CD8-positive, alpha-beta memory T cell (primary cell): ENCODE results near the gene DDX51. TPM values are rescaled to one million over a fixed set of nuclear protein-coding genes. Genes with fewer than 3 reads are reported as not detected.

ENCODE experiments used
- CTCF ChIA-PET: fragments of 350-600 bp; sonication (Branson Sonifier 250); formaldehyde crosslinking; loops from one replicate; lab custom pipeline; 2021; ENCODE audit warnings: antibody characterized with exemption; lab: Charles Lee
- POLR2A ChIA-PET: fragments of 350-600 bp; sonication (Branson Sonifier 250); formaldehyde crosslinking; loops from one replicate; lab custom pipeline; 2021; ENCODE audit warnings: antibody characterized with exemption; lab: Charles Lee
- DNase-seq, 5 donors: peaks; one replicate each; pipeline versions ENCODE4 v3.0.0 to v3.0.0-alpha.2; 2020 to 2022; ENCODE audit warnings: mixed read lengths in 1 of 5
- H3K27ac ChIP-seq: one replicate; pipeline ENCODE4 v1.7.0; 2013; ENCODE audit warnings: low read depth, mild to moderate bottlenecking, low read length, moderate library complexity
- H3K27me3 ChIP-seq: 2 replicates; pipeline ENCODE4 v1.7.0; 2013; ENCODE audit warnings: low read length, mild to moderate bottlenecking; ENCODE audit not compliant: insufficient read depth, poor library complexity, severe bottlenecking
- H3K36me3 ChIP-seq: 2 replicates; pipeline ENCODE4 v1.7.0; 2013; ENCODE audit warnings: mild to moderate bottlenecking, low read length, moderate library complexity; ENCODE audit not compliant: insufficient read depth
- H3K4me1 ChIP-seq: 2 replicates; pipeline ENCODE4 v1.7.0; 2013; ENCODE audit warnings: mild to moderate bottlenecking, low read length, moderate library complexity; ENCODE audit not compliant: insufficient read depth
- H3K4me3 ChIP-seq: 2 replicates; pipeline ENCODE4 v1.7.0; 2013; ENCODE audit warnings: mild to moderate bottlenecking, low read length
- H3K9me3 ChIP-seq: 2 replicates; pipeline ENCODE4 v1.7.0; 2013; ENCODE audit warnings: mild to moderate bottlenecking, low read length
- H3K27ac Mint-ChIP-seq, 8 donors: one replicate each; pipeline ENCODE4 v1.8.0; 2020 to 2021; ENCODE audit warnings: mixed read lengths in 8 of 8, mild to moderate bottlenecking in 6 of 8, inconsistent platforms in 3 of 8, moderate library complexity in 3 of 8
- H3K27me3 Mint-ChIP-seq, 2 donors: one replicate each; pipeline ENCODE4 v1.8.0; 2020 to 2021; ENCODE audit warnings: mixed read lengths in 2 of 2, mild to moderate bottlenecking in 1 of 2, moderate library complexity in 1 of 2
- H3K36me3 Mint-ChIP-seq, 3 donors: one replicate each; pipeline ENCODE4 v1.8.0; 2020 to 2021; ENCODE audit warnings: mixed read lengths in 3 of 3, inconsistent platforms in 1 of 3, mild to moderate bottlenecking in 1 of 3
- H3K4me1 Mint-ChIP-seq, 3 donors: one replicate each; pipeline ENCODE4 v1.8.0; 2020 to 2021; ENCODE audit warnings: mixed read lengths in 3 of 3, inconsistent platforms in 1 of 3, mild to moderate bottlenecking in 1 of 3
- H3K4me3 Mint-ChIP-seq, 7 donors: one replicate each; pipeline ENCODE4 v1.8.0; 2020 to 2021; ENCODE audit warnings: mixed read lengths in 7 of 7, mild to moderate bottlenecking in 6 of 7, moderate library complexity in 4 of 7, inconsistent platforms in 2 of 7
- H3K9me3 Mint-ChIP-seq, 5 donors: one replicate each; pipeline ENCODE4 v1.8.0; 2020 to 2022; ENCODE audit warnings: mixed read lengths in 5 of 5, mild to moderate bottlenecking in 3 of 5, moderate library complexity in 2 of 5, inconsistent platforms in 1 of 5
- polyA plus RNA-seq: library from polyadenylated mRNA; unstranded; fragments of 300-500 nt; fragmentation: Illumina TruSeq; gene quantifications from one replicate; pipeline ENCODE4 v1.2.3, GENCODE V29; 2021
- total RNA-seq, 2 experiments: library from RNA; stranded (reverse); gene quantifications; one replicate each; pipeline ENCODE4 v1.2.3, GENCODE V29; 2021

DDX51 gene
- total and polyA plus RNA-seq, 3 experiments from 2014 or later: 14.1 to 36.4 (median 35.2) TPM

DNA sequence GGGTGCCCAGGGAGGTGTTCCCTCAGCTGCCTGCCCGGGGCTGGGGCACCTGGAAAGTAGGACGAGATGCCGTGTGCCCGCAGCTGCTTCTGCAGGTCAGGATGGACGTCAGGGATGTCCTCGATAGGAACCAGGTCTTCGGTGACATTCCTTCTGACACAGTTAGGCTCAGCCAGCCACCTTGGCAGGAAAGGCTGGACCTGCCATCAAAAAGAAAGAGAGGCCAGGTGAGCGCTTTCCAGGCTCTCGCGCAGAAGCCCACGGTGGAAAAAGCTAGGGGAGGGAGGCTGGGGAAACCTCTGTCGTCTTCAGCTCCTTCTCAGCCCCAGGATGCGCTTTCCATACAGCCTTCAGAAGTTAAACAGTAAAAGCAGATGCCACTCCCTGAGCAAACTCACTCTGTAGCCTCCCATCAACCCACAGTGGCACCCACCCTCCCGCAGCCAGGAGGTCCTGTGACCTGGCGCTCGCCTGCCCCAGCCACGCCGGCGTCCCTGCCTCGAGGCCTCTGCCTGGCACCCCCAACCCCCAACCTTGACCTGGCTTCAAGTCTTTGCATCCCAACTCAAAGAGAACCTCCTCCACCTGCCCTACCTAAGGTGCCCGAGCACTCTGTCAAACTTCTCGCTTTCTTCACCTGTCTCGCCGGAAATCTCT, 1.3 kb downstream of the DDX51 start:
- peaks cover 23 to 40% (median 30%) of the 10 kb centered on the region in 3 donors for H3K4me1 Mint-ChIP-seq
- no peaks in the 10 kb centered on the region for H3K9me3 Mint-ChIP-seq
- POLR2A ChIA-PET: no interaction called here
- no peak for DNase-seq
- peak overlapping the region; percentile 82 for H3K27ac ChIP-seq
- CTCF ChIA-PET: interaction anchor here (1.2 kb wide), 1 partner anchor 11 kb away, joined by 3 read pairs; no protein-coding TSS in a partner anchor
- H3K4me1 ChIP-seq: peaks cover 21% of the 10 kb centered on the region
- peak overlapping the region; percentile 61 for H3K4me3 ChIP-seq
- H3K9me3 ChIP-seq: no peaks in the 10 kb centered on the region
- H3K27me3 ChIP-seq: no peaks in the 10 kb centered on the region
- H3K27ac Mint-ChIP-seq: peak overlapping the region; percentile 46 to 93 (median 86)
- H3K4me3 Mint-ChIP-seq: peak overlapping the region; percentile 76 to 92 (median 83)
- H3K36me3 Mint-ChIP-seq: peaks cover 0 to 55% (median 4%) of the 10 kb centered on the region in 3 donors
- H3K27me3 Mint-ChIP-seq: peaks cover 0 to 4% of the 10 kb centered on the region in 2 donors
- H3K36me3 ChIP-seq: peaks cover 32% of the 10 kb centered on the region

DNA sequence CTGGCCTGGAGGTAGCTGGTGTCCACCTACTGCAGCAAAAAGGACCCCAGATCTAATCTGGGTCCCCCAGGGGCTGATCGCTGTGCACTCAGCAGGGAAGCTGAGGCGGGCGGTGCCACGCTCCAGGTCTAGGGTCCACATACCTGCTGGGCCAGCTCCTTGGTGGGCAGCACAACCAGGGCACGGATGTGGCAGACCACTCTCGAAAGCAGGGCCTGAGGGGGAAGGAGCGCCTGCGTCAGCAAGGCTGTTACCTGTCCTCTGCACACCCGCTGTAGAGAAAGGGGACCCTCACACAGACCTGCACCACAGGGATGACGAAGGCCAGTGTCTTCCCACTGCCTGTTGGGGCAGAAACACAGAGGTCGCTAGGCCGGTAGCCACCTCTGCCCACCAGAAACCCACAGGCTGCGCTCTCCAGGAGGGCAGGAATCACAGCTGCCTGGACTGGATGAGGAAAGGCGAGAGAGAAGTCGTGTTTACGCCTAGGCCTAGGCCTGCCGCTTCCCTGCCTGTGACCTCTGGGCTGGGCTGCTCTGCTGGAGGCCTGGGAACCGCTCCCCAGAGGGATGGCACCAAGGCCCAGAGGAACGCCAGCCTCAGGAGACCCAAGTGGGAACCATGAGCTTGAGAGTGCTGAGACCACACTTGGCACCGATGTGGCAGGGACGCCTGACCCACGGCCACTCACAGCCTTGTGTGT, 2.0 kb downstream of the DDX51 start:
- H3K27ac Mint-ChIP-seq: peak overlapping the region in 3 of 8 donors; percentile 50 to 93 (median 53)
- CTCF ChIA-PET: interaction anchor here (1.2 kb wide), 1 partner anchor 12 kb away, joined by 3 read pairs; no protein-coding TSS in a partner anchor
- H3K4me3 Mint-ChIP-seq: peak overlapping the region; percentile 40 to 92 (median 80)
- Histone ChIP-seq H3K27me3 (no peaks in the 10 kb centered on the region), H3K4me3 (no peak overlapping the region), H3K27ac (no peak overlapping the region), H3K36me3 (peaks cover 32% of the 10 kb centered on the region), H3K9me3 (no peaks in the 10 kb centered on the region), H3K4me1 (peaks cover 21% of the 10 kb centered on the region)
- POLR2A ChIA-PET: no interaction called here
- H3K27me3 Mint-ChIP-seq: peaks cover 0 to 4% of the 10 kb centered on the region in 2 donors
- no peaks in the 10 kb centered on the region for H3K9me3 Mint-ChIP-seq
- no peak for DNase-seq
- peaks cover 0 to 57% (median 4%) of the 10 kb centered on the region in 3 donors for H3K36me3 Mint-ChIP-seq
- peaks cover 23 to 40% (median 30%) of the 10 kb centered on the region in 3 donors for H3K4me1 Mint-ChIP-seq

DNA sequence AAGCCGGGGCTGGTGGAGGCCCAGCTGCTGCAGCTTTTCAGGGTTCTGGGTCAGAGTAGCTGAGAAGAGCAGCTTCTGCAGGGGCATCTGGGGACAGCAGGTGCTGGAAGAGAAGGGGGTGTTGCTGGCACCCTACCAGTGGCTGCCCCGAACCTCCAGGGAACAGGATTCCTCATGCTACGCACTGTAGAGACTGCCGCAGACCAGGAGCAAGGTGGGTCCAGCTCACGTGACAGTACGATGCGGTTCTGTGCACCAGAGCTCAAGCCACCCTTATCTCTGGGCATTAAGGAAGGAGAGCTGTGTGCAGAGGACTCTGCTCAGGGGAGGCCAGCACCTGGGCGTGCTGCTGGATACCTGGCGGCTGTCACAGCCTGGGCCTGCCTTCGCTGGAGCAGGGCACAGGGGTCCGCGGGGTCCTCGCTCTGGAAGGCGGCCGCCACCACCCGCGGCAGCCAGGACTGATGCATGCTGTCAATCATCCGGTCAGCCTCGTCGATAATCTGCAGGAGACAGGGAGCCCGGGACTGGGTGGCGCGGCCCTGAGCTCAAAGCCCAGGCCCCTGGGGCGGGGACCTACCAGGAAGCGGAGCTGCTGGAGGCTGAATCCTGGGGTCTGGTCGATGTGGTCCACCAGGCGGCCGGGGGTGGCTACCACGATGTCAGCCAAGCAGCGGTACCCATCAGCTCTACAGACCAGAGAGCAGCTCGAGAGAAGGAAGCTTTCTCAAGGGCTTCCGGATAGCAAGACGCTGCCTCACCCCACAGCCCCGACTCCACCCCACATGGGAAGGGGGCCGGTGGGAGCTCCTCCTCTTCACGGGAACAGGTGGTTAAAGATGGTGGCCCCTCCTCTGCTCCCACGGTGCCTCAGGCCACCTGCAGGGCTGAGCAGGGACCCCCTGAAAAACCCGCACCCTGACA, 2.9 kb downstream of the DDX51 start:
- peaks cover 0 to 53% (median 4%) of the 10 kb centered on the region in 3 donors for H3K36me3 Mint-ChIP-seq
- peak overlapping the region in 1 of 8 donors; percentile 70 for H3K27ac Mint-ChIP-seq
- ChIA-PET POLR2A (no interaction called here), CTCF (interaction anchor here (2.2 kb wide), 1 partner anchor 12 kb away, joined by 5 read pairs; no protein-coding TSS in a partner anchor)
- H3K4me1 Mint-ChIP-seq: peaks cover 17 to 33% (median 27%) of the 10 kb centered on the region in 3 donors
- Histone ChIP-seq H3K4me3 (no peak overlapping the region), H3K9me3 (no peaks in the 10 kb centered on the region), H3K27me3 (no peaks in the 10 kb centered on the region), H3K4me1 (peaks cover 21% of the 10 kb centered on the region), H3K36me3 (peaks cover 32% of the 10 kb centered on the region), H3K27ac (no peak overlapping the region)
- peaks cover 0 to 6% of the 10 kb centered on the region in 2 donors for H3K27me3 Mint-ChIP-seq
- H3K9me3 Mint-ChIP-seq: no peaks in the 10 kb centered on the region
- peak overlapping the region in 2 of 7 donors; percentile 31 to 72 for H3K4me3 Mint-ChIP-seq
- DNase-seq: no peak

DNA sequence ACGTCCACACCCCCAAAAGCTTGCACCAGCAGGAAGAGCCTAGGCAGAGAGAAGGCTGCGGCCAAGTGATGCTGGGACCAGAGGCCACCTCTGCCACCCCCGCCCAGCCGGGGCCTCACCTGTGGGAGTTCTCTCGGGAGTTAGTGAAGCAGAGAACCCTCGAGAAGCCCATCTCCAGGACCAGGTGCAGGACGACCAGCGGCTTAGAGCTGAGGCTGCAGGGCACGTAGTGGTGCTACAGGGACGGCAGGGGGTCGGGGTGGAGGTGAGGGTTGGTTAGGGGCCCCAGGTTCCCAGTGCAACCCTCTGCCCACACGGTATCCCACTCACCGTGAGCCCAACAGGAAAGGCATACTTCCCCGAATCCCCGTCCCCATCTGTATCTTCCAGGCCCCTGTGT, 3.6 kb downstream of the DDX51 start:
- H3K27ac Mint-ChIP-seq: no peak overlapping the region
- ChIA-PET CTCF (interaction anchor here (2.2 kb wide), 1 partner anchor 13 kb away, joined by 5 read pairs; no protein-coding TSS in a partner anchor), POLR2A (no interaction called here)
- no peak overlapping the region for H3K4me3 ChIP-seq
- H3K27me3 ChIP-seq: no peaks in the 10 kb centered on the region
- no peaks in the 10 kb centered on the region for H3K9me3 ChIP-seq
- H3K36me3 ChIP-seq: peaks cover 32% of the 10 kb centered on the region
- peaks cover 0 to 6% of the 10 kb centered on the region in 2 donors for H3K27me3 Mint-ChIP-seq
- no peak for DNase-seq
- peak overlapping the region in 2 of 7 donors; percentile 31 to 73 for H3K4me3 Mint-ChIP-seq
- no peak overlapping the region for H3K27ac ChIP-seq
- peaks cover 18% of the 10 kb centered on the region for H3K4me1 ChIP-seq
- H3K4me1 Mint-ChIP-seq: peaks cover 15 to 27% (median 20%) of the 10 kb centered on the region in 3 donors
- H3K9me3 Mint-ChIP-seq: no peaks in the 10 kb centered on the region
- H3K36me3 Mint-ChIP-seq: peaks cover 0 to 48% (median 4%) of the 10 kb centered on the region in 3 donors

DNA sequence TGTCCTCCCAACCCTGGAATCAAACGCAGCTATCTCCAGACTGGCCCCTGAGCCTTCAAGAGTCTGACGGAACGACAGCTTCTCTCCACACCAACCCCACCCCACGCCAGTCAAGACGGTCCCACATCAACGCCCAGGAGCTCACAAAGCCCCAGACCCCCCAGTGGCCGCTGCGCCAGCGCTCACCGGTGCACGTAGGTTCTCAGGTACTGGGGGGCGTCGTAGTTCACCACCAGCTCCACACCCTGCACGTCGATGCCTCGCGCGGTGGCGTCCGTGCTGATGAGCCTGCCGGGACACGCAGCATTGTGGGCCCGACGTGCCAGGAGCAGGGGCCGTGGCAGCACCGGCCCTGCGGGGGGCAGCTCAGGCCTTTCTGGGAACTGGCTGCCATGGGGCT, 4.2 kb downstream of the DDX51 start:
- Mint-ChIP-seq H3K27me3 (peaks cover 0 to 6% of the 10 kb centered on the region in 2 donors), H3K27ac (no peak overlapping the region), H3K9me3 (no peaks in the 10 kb centered on the region), H3K36me3 (peaks cover 0 to 45% (median 4%) of the 10 kb centered on the region in 3 donors), H3K4me1 (peaks cover 10 to 21% (median 14%) of the 10 kb centered on the region in 3 donors), H3K4me3 (peak overlapping the region in 2 of 7 donors; percentile 56 to 63)
- Histone ChIP-seq H3K27me3 (no peaks in the 10 kb centered on the region), H3K4me1 (peaks cover 13% of the 10 kb centered on the region), H3K9me3 (no peaks in the 10 kb centered on the region), H3K4me3 (no peak overlapping the region), H3K36me3 (peaks cover 32% of the 10 kb centered on the region), H3K27ac (no peak overlapping the region)
- CTCF ChIA-PET: interaction anchor here (2.2 kb wide), 1 partner anchor 14 kb away, joined by 5 read pairs; no protein-coding TSS in a partner anchor
- POLR2A ChIA-PET: no interaction called here
- peak in 1 of 5 donors; percentile 51 for DNase-seq

DNA sequence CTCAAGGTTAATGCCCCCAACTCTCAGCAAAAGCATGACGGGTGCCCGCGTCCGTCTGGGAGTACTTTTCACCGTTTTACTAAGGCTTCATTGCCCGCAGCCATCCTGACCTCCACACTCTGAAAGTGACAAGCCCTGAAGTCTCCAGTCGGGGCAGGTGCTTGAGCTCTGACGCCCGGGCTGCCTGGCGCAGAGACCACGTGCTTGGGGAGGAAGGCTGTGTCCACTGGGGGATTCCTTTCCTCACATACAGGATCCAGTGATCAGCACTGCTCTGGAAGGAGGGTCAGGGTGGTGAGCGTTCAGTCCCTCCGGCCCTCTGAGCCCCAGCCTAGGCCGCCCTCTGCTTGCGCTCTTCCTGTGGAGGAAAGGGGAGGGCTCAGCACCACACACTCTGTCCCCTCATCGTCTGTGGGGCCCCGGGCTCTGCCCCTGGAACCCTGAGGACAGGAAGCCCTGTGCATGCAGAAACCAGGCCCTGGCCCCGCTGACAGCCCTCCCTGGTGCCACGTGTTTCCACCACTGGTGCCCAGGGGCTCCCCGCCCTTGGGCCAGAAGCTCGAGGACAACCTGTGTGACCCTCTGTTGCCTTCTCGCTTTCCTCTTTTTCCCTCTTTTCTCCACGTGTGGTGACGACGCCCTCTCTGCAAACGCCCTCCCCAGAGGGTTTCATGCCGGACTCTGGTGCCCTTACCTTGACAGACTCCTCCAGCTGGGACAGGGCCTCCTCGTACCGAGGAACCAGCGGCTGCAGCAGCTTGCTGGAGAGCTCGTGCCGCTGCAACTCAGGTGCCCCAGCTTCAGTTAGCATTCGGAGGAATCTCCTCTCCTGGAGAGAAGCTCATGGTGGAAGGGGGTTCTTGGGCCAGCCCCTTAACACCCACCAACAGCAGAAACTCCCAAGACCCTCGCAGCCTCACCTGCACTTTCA, 4.9 kb downstream of the DDX51 start:
- Histone ChIP-seq H3K27me3 (no peaks in the 10 kb centered on the region), H3K9me3 (no peaks in the 10 kb centered on the region), H3K4me3 (no peak overlapping the region), H3K4me1 (peaks cover 10% of the 10 kb centered on the region), H3K27ac (no peak overlapping the region), H3K36me3 (peaks cover 32% of the 10 kb centered on the region)
- ChIA-PET POLR2A (no interaction called here), CTCF (interaction anchor here (2.2 kb wide), 1 partner anchor 14 kb away, joined by 5 read pairs; no protein-coding TSS in a partner anchor)
- Mint-ChIP-seq H3K9me3 (no peaks in the 10 kb centered on the region), H3K4me3 (peak overlapping the region in 2 of 7 donors; percentile 56 to 63), H3K27ac (no peak overlapping the region), H3K36me3 (peaks cover 0 to 43% (median 4%) of the 10 kb centered on the region in 3 donors), H3K27me3 (peaks cover 0 to 5% of the 10 kb centered on the region in 2 donors), H3K4me1 (peaks cover 5 to 16% (median 12%) of the 10 kb centered on the region in 3 donors)
- DNase-seq: no peak
